ENCODE data around the gene TENM3.
A peak's percentile ranks its signal among the peaks of the same experiment; 100 is the strongest.

The TENM3 gene

GRCh38 chr4:182531555-182532162, 288.5 kb downstream of the TENM3 start:
- DNase-seq: no peak

- DNase-seq: no peak
Observed at GRCh38 chr4:182532441-182532840, 289.2 kb downstream of the TENM3 start.

GRCh38 chr4:182533964-182534363, 290.8 kb downstream of the TENM3 start:
- DNase-seq: no peak

- no peak for DNase-seq
Observed at GRCh38 chr4:182536221-182536811, 293.1 kb downstream of the TENM3 start.

- DNase-seq: no peak
Observed at GRCh38 chr4:182537031-182537795, 294.0 kb downstream of the TENM3 start.

GRCh38 chr4:182538031-182538430, 294.8 kb downstream of the TENM3 start:
- DNase-seq: no peak

- DNase-seq: no peak
Observed at GRCh38 chr4:182540496-182540895, 297.3 kb downstream of the TENM3 start.

GRCh38 chr4:182547435-182547834, 304.2 kb downstream of the TENM3 start:
- no peak for DNase-seq

GRCh38 chr4:182548156-182548555, 305.0 kb downstream of the TENM3 start:
- DNase-seq: no peak

- no peak for DNase-seq
Observed at GRCh38 chr4:182549356-182549755, 306.2 kb downstream of the TENM3 start.

- DNase-seq: no peak
Observed at GRCh38 chr4:182552948-182553347, 309.7 kb downstream of the TENM3 start.

GRCh38 chr4:182553653-182554052, 310.5 kb downstream of the TENM3 start:
- no peak for DNase-seq

- DNase-seq: no peak
Observed at GRCh38 chr4:182554736-182555135, 311.5 kb downstream of the TENM3 start.

- no peak for DNase-seq
Observed at GRCh38 chr4:182555997-182556418, 312.8 kb downstream of the TENM3 start.

GRCh38 chr4:182556580-182556979, 313.4 kb downstream of the TENM3 start:
- DNase-seq: no peak

GRCh38 chr4:182560358-182560757, 317.2 kb downstream of the TENM3 start:
- peak; percentile 0 for DNase-seq

GRCh38 chr4:182562350-182562749, 319.1 kb downstream of the TENM3 start:
- DNase-seq: no peak

- DNase-seq: no peak
Observed at GRCh38 chr4:182564724-182565369, 321.6 kb downstream of the TENM3 start.

GRCh38 chr4:182567119-182567518, 323.9 kb downstream of the TENM3 start:
- DNase-seq: no peak

GRCh38 chr4:182569561-182569960, 326.4 kb downstream of the TENM3 start:
- DNase-seq: no peak

GRCh38 chr4:182574706-182575105, 331.5 kb downstream of the TENM3 start:
- no peak for DNase-seq

GRCh38 chr4:182575225-182575624, 332.0 kb downstream of the TENM3 start:
- no peak for DNase-seq

- peak; percentile 8 for DNase-seq
Observed at GRCh38 chr4:182576601-182577289, 333.5 kb downstream of the TENM3 start.

All from NCI-H82 (cell line).